ENCODE results near the gene TSPAN14.

Gene TSPAN14

DNA sequence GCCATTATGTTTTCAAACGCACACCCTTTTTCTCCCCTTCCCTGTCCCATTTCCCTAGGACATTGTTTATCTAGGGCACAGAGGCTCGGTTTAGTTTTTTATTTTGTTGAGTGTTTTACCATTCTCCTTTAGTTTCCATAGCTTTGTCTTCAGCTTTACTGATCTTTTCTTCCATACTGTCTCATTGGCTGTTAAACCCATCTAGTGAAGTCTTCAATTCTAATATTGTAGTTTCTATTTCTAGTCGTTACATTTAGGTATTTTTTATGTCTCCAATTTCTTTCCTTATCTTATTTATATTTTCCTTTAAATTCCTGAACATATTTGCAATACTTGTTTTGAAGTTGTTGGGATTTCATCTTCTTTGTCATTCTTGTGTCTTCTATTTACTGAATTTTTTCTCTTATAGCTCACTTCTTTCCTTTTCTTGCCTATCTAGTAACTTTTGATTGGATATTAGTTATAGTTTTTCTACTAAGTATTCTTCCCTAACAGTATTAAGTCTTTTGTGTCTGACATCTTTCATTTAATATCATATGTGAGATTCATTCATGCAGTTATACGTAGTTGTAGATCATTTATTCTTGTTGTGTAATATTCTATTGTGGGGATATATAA, 42.6 kb downstream of the TSPAN14 start:
- peaks cover 62% of the 10 kb centered on the region for H3K36me3 Mint-ChIP-seq (ENCODE audit: low read depth)
- no peak overlapping the region for H3K4me3 Mint-ChIP-seq
- no peaks in the 10 kb centered on the region for H3K27me3 Mint-ChIP-seq (ENCODE audit: low read depth, poor library complexity)
- TF ChIP-seq, protein P1, sequence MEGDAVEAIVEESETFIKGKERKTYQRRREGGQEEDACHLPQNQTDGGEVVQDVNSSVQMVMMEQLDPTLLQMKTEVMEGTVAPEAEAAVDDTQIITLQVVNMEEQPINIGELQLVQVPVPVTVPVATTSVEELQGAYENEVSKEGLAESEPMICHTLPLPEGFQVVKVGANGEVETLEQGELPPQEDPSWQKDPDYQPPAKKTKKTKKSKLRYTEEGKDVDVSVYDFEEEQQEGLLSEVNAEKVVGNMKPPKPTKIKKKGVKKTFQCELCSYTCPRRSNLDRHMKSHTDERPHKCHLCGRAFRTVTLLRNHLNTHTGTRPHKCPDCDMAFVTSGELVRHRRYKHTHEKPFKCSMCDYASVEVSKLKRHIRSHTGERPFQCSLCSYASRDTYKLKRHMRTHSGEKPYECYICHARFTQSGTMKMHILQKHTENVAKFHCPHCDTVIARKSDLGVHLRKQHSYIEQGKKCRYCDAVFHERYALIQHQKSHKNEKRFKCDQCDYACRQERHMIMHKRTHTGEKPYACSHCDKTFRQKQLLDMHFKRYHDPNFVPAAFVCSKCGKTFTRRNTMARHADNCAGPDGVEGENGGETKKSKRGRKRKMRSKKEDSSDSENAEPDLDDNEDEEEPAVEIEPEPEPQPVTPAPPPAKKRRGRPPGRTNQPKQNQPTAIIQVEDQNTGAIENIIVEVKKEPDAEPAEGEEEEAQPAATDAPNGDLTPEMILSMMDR (IDR thresholded peaks at IDR 0.05): no peak
- peaks cover 23% of the 10 kb centered on the region for H3K9me3 Mint-ChIP-seq
- peaks cover 47% of the 10 kb centered on the region for H3K4me1 Mint-ChIP-seq
- H3K27ac Mint-ChIP-seq: no peak overlapping the region
- DNase-seq: no peak

DNA sequence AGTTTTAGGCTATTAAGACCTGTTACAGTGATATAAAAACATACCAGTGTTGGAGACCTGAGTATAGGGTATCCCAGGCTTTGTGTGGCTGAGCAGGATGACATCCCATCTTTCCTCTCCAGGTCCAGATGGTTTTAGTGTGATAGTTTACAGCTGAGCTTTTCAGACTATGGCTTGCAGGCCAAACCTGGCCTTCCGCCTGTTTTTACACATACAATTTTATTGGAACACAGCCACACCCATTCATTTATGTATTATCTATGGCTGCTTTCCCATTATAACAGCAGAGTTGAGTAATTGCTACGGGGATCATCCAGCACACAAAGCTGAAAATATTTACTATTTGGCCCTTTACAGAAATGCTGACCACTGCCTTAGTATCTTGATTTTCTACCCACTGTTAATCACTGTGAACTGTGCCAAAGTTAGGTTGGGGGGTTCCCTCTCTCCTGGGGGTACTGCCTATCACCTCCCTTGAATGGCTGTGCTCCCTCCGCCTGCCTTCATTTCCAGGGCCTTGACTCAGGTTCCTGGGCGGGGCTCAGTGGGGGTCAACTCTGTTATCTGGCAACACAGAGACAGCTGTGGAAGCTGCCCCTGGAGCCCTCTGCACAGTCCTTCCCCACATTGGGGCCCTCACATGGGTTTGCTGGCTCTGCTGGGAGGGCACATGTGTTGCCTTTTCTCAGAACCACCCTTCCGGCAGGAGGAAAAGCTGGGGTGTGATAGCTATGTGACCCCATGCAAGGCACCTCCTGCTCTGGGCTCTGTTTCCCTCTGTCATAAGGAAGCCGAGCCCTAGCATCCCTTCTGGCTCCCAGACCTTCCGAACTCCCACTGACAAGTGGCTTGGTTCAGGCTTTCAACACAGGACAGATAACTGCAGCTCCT, 43.3 kb downstream of the TSPAN14 start:
- H3K4me1 Mint-ChIP-seq: peaks cover 54% of the 10 kb centered on the region
- DNase-seq: no peak
- TF ChIP-seq, protein P1 (IDR thresholded peaks at IDR 0.05): no peak

DNA sequence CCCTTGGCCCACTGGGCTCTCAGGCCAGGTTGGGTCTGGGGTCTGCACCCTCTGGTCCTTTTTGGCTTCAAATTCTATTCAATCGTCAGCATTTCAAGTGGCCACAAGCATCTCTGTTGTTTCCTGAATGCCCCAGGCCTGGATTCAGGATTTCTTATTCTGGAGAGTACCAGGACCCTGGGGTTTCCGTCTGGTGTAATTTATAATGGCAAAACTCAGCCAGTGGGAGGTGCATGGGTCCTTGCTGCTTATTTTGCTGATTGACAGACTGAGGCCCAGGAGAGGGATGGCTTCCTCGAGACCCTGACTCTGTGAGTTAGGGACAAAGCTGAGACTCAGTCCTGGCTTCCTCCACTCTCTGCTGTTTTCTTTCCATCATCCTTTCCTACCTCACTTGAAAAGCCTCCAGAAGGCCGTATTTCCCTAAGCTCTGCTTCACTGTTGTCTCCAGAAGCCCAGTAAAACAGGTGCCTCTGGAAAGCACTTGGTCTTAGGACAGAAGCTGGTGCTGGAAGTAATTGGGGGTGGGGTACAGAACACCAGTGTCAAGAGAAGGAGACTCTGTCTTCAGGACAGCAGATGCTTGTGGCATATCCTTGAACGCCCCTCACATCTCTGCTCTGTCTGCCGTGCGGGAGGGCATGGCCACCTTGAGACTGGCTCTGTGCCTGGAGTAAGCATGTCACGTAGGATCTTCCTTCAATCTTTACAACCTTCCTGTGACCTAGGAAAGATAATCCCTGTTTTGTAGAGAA, 44.1 kb downstream of the TSPAN14 start:
- Mint-ChIP-seq H3K27me3 (ENCODE audit: low read depth, poor library complexity) (peaks cover 5% of the 10 kb centered on the region), H3K36me3 (ENCODE audit: low read depth) (peaks cover 51% of the 10 kb centered on the region), H3K9me3 (peaks cover 23% of the 10 kb centered on the region), H3K4me1 (peaks cover 62% of the 10 kb centered on the region), H3K4me3 (no peak overlapping the region), H3K27ac (peak overlapping the region; percentile 86)
- no peak for DNase-seq
- TF ChIP-seq, protein P1 (IDR thresholded peaks at IDR 0.05): no peak

More for the DNA sequence above, 43.3 kb downstream of the TSPAN14 start:
- H3K36me3 Mint-ChIP-seq (ENCODE audit: low read depth): peaks cover 59% of the 10 kb centered on the region
- peaks cover 23% of the 10 kb centered on the region for H3K9me3 Mint-ChIP-seq
- no peak overlapping the region for H3K4me3 Mint-ChIP-seq
- H3K27me3 Mint-ChIP-seq (ENCODE audit: low read depth, poor library complexity): peaks cover 2% of the 10 kb centered on the region
- H3K27ac Mint-ChIP-seq: peak overlapping the region; percentile 86

DNA sequence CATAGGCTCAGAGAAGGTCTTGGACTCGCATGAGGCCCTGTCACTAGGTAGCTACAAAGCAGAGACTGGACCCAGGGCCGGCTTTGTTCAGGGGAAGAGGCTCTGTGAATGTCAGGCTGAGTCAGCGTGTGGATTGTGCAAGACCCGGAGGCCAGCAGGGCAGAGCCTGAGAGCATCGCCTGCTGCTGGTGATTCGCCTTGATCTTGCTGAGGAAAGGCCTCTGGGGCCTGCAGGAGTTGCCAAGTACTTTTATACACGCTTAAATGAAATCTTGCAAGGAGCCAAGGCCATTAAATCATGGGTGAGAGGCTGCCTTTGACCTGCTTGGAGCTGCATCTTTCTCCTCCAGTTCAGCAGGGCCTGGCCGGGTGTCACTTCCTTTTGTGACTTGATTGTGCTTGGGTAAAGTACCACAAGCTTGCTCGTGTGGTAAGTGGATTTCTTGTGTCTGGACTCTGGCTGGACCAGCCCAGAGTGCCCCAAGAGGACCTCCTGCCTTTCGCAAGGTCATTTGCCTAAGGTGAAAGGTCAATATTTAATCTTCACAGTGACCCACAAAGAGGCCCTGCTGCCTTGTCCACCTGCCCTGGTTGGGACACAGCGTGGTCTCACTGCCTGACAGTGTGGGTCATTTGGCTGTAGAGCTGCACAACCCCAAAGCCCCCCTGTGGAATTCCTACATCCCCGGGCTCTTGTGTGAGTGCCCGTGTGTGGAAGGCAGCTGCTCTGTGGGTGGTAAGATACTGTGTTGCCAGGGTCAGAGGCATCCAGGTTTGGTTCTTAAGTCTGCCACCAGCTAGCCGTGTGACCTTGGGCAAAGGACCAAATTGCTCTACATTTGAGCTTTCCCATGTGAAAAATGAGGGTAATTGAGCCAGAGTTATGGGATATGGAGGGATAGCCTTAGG, 45.0 kb downstream of the TSPAN14 start:
- TF ChIP-seq, protein P1 (IDR thresholded peaks at IDR 0.05): no peak
- peaks cover 5% of the 10 kb centered on the region for H3K27me3 Mint-ChIP-seq (ENCODE audit: low read depth, poor library complexity)
- peaks cover 65% of the 10 kb centered on the region for H3K4me1 Mint-ChIP-seq
- H3K9me3 Mint-ChIP-seq: peaks cover 23% of the 10 kb centered on the region
- H3K4me3 Mint-ChIP-seq: no peak overlapping the region
- DNase-seq: no peak
- peak overlapping the region; percentile 86 for H3K27ac Mint-ChIP-seq
- peaks cover 42% of the 10 kb centered on the region for H3K36me3 Mint-ChIP-seq (ENCODE audit: low read depth)

All from nephron progenitor cell (in vitro differentiated cells).